ENCODE results near the gene CHST8.

Gene CHST8

GRCh38 chr19:33740811-33741396, 119.2 kb downstream of the CHST8 start:
- DNase-seq (ENCODE audit: low spot score): peak; percentile 49

GRCh38 chr19:33745297-33745696, 123.5 kb downstream of the CHST8 start:
- no peak for DNase-seq (ENCODE audit: low spot score)

DNA sequence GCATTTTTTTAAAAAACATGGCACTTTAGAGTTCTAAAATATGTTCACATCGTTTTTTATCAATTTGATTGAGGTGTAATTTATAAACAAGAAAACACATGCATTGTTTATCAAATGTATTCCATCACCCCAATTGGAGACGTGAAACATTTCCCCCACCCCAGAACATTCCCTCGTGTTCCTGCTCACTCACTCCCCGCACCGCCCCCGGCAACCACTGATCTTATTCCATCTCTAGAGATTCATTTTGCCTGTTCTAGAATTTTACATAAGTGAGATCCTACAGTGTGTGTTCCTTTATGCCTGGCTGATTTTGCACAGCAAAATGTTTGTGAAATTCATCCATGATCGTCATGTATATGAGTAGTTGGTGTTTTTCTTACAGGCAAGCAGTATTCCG, 124.4 kb downstream of the CHST8 start:
- DNase-seq (ENCODE audit: low spot score): no peak

DNA sequence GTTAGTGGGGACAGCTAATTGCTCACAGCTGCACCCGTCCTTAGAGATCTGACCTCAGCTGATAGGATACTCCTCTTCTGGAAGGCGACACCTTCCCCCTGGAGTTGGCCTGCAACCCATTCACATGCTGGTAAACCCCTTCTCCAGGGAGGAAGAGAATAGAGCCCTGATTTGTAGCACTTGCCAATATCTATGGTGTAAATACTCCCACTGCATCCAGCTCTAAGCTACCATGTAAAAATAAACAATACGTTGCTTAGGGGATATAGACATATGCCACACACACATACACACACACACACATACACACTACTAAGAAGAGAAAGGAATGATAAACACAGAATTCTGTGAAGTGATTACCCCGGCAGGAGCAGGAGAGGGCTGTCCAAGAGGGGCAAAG, 125.5 kb downstream of the CHST8 start:
- DNase-seq (ENCODE audit: low spot score): no peak

GRCh38 chr19:33748231-33748630, 126.5 kb downstream of the CHST8 start:
- no peak for DNase-seq (ENCODE audit: low spot score)

GRCh38 chr19:33749016-33749415, 127.3 kb downstream of the CHST8 start:
- no peak for DNase-seq (ENCODE audit: low spot score)

- DNase-seq (ENCODE audit: low spot score): no peak
Observed at GRCh38 chr19:33749619-33750175, 127.9 kb downstream of the CHST8 start.

- no peak for DNase-seq (ENCODE audit: low spot score)
Observed at GRCh38 chr19:33750587-33751435, 129.1 kb downstream of the CHST8 start.

- DNase-seq (ENCODE audit: low spot score): no peak
Observed at GRCh38 chr19:33751436-33751770, 129.7 kb downstream of the CHST8 start.

GRCh38 chr19:33752018-33752800, 130.5 kb downstream of the CHST8 start:
- DNase-seq (ENCODE audit: low spot score): no peak

- no peak for DNase-seq (ENCODE audit: low spot score)
Observed at GRCh38 chr19:33752945-33753344, 131.2 kb downstream of the CHST8 start.

GRCh38 chr19:33754361-33754760, 132.6 kb downstream of the CHST8 start:
- DNase-seq (ENCODE audit: low spot score): no peak

DNA sequence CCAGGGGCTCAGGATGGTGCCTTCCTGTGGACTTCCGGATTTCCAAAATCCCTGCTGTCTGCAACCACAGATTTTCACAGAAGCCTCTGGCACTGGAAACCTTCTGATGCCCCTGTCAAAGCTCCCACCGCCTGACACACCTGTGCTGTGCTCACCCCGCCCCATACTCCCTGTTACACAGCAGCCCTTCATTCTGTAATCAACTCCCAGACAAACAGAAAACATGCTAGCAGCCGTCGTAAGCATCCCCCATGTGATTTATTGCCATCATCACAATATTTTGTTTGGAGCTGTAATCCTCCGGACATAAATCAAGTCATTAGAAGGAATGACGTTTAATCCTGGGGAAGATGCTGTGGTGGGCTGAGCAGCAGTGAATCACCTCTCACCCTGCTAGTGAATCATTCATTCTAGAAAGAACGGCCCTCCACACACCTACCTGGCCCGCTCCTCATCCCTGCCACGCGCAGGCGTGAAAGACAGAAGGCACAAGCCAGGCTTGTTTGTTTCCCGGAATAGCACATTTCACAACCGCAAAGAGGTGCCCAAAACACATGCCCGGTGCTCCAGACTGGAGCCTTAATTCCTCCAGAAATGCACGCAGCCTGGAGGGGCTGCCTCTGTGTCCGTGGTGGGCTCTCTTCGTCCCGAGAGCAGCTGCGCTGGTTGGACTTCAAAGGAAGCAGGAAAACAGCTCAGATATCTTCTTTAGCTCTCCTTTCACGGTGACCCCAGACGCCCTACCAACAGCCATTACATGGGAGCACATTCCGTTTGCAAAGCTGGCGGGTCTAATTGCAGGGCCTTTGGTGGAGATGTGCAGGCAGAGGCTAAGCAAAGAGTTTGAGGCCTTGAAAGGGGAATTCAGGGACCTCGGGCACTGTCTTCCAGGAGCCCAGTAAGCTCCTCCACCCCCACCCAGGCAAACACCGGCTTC, 133.6 kb downstream of the CHST8 start:
- DNase-seq (ENCODE audit: low spot score): no peak

- no peak for DNase-seq (ENCODE audit: low spot score)
Observed at GRCh38 chr19:33756177-33756576, 134.4 kb downstream of the CHST8 start.

DNA sequence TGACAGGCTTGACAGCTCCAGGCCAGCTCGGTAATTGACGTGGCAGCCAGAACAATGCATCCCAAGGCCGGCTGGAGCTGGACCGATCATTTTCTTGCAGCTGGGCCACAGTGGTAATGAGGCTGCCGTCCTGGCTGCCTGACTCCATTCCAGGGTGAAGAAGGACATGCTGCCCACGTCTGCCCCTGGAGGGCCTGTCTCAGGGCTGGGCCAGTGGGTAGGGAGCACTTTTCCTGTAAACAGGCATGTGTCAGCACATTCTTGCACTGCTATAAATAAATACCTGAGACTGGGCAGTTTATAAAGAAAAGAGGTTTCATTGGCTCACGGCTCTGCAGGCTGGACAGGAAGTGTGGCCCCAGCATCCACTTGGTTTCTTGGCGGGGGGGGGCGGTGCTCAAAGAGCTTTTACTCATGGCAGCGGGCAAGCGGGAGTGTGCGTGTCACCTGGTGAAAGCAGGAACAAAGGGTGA, 136.8 kb downstream of the CHST8 start:
- DNase-seq (ENCODE audit: low spot score): no peak

DNA sequence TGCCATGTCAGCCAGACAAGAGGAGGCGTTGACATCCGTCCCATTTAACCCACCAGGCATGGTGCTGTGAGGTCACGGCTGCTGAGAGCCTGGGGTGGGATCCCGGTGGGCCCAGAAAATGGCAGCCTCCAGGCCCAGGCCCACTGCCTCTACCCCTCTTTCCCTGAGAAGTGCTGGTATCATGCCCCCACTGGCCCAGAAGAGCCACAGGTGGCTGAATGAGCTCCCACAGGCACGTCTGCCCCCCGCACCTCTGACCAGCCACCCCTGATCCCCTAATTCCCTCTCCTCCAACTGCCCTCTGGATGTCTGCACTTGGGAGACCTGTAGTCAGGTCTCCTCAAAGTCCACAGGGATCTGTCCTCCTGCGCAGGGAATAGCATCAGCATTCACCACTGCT, 137.6 kb downstream of the CHST8 start:
- no peak for DNase-seq (ENCODE audit: low spot score)

- no peak for DNase-seq (ENCODE audit: low spot score)
Observed at GRCh38 chr19:33763633-33764371, 142.0 kb downstream of the CHST8 start.

- no peak for DNase-seq (ENCODE audit: low spot score)
Observed at GRCh38 chr19:33766623-33767022, 144.9 kb downstream of the CHST8 start.

DNA sequence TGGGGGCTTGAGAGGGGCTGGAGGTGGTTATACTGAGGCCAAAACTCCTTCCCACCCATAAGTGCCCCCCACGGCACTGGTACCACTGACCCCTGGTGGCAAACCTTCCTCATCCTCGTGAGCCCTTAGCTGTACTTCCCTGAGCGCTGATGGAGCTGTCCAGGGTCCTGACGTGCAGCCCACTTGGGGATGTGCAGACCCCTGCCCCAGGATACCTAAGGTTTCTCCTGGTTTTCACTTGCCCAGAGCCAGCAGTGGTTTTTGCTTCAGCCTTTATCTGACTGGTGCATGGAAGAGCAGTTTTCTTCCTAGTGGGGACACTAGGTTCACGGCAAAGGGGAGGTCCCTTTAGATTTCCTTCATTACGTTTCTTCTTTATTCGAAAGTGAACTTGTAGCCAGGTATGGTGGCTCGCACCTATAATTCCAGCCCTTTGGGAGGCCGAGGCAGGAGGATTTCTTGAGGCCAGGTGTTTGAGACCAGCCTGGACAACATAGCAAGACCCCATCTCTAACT, 146.2 kb downstream of the CHST8 start:
- DNase-seq (ENCODE audit: low spot score): no peak

- DNase-seq (ENCODE audit: low spot score): no peak
Observed at GRCh38 chr19:33769208-33769607, 147.5 kb downstream of the CHST8 start.

DNA sequence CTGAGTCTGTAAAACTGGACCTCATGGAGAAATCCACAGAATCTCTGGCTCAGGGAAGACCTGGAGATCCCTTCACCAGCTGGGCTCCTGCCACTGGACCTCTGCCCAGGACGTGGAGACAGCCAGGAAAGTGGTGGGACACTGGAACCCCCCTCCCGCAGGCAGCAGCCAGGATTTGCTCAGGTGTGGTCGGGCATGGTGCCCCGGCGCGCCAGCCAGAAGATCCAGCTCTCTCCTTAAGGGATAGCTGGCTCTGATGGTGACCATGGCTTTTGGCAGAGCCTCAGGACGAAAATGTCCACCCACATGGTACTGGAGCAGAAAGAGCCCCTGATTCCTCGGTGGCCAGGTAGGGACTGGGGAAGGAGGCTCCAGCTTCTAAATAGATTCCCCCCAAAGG, 148.4 kb downstream of the CHST8 start:
- no peak for DNase-seq (ENCODE audit: low spot score)
